Mucosa of gallbladder (tissue), 1 donor: ENCODE results near the gene ZMYM5. TPM values are rescaled to one million over a fixed set of nuclear protein-coding genes. Genes with fewer than 3 reads are reported as not detected.
A peak's percentile ranks its signal among the peaks of the same experiment; 100 is the strongest.
"Not testable (repeated sequence)": the region's sequence is repeated elsewhere in the genome, so short reads cannot be mapped to it uniquely, and the experiment has no call there.

Experiments used
- DNase-seq: peaks from one replicate; pipeline ENCODE4 v3.0.0-alpha.2; 2020; ENCODE audit warnings: low spot score
- total RNA-seq: library from RNA; stranded (reverse); gene quantifications from one replicate; pipeline ENCODE4 v1.2.1, GENCODE V29; 2021
- donor health status: DM: no; HTN: no; CAD: no.

The ZMYM5 gene
- total RNA-seq, 1 donor from 2014 or later, result 11.4 TPM

DNA sequence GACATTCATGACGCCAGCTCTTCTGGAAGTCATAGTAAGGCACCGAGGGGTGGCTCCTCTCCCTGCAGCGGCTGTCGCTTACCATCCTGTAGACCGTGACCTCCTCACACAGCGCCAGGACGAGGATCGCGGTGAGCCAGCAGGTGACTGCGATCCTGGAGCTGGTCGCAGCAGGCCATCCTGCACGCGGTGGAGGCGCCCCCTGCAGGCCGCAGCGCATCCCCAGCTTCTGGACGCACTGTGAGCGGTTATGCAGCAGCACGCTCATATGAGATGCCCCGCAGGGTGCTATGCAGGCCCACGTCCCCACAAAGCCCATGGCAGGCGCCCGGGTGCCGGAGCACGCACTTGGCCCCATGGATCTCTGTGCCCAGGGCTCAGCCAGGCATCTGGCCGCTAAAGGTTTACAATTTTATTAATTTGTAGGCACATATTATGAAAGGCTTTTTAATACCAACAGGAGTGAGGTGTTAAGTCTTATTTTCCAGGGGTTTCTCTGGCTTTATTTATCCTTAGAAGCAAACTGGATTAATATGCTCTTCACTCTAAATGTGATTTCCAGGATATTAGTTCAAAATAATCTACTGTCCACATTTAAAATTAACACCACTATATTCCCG lies 45.1 kb downstream of the ZMYM5 start:
- no peak for DNase-seq

DNA sequence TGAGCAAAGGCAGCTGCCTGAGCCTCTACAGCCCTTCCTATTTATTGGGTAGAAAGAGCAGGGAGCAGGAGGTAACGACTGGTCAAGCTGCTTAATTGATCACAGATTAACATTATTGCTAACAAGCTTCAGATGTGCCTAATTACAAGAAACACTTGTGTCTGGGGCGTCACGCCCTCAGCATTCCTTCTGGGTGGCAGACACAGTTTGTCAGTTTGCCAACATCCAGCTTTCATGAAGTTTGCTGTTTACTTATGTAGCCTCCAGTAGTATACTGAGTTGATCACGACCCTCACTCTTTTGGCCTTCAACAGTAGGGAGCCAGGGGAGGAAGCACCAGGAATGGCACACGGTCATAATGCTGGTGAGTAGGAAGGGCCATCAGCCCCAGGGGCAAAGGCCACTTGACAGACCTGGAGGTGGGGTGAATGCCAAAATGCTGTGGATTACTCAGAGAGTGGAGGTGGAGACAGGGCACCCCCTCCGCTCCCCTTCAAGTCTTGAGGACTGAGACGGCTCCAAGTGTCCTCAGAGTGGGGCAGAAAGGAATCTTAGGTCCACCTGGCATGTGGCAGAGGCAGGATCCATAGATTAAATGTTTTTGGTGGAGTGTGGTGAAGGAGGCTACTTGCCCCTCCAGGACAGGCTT lies 45.8 kb downstream of the ZMYM5 start:
- no peak for DNase-seq

DNA sequence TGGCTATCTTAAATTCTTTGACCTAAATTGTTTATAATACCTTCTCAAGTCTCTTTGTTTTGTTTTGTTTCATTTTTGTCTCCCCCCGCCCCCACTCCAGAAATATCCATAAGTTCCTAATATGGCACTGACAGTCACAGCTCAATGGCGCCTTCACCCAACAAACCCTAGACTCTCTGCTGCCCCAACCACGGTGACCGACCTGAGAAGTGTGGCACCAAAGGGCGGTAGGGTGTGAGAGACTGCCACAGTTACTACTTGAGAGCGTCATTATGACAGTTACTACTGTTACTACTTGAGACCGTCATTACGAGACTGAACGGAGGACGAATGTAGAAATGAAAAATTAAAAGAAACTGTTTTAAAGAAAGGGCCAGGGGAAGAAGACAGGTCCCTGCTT lies 46.3 kb downstream of the ZMYM5 start:
- DNase-seq, result no peak

DNA sequence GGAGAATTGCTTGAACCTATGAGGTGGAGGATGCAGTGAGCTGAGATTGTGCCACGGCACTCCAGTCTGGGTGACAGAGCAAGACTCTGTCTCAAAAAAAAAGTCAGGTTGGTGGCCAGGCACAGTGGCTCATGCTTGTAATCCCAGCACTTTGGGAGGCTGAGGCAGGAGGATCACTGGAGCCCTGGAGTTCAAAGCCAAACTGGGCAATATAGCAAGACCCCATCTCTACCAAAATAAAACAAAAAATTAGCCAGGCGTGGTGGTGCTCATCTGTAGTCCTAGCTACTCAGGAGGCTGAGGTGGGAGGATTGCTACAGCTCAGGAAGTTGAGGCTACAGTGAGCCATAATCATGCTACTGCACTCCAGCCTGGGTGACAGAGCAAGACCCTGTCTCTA lies 47.6 kb downstream of the ZMYM5 start:
- not testable (repeated sequence) for DNase-seq

GRCh38 chr13:19810996-19811881 lies 52.2 kb downstream of the ZMYM5 start:
- DNase-seq, result no peak

DNA sequence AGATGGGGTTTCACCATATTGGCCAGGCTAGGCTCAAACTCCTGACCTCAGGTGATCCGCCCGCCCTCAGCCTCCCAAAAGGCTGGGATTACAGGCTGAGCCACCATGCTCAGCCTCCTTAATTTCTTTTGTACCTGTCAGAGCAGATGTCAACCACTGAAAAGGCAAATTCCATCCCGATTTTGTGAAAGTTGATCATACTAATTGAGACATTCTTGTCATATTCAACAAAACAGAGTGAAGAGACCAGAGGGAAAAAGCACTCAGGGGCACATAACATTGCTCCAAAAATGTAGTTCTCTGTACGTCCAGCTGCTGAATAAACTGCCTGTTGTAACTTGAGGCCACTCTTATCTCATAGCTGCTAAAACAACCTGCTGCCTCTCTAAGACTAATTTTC lies 53.3 kb downstream of the ZMYM5 start:
- no peak for DNase-seq

DNA sequence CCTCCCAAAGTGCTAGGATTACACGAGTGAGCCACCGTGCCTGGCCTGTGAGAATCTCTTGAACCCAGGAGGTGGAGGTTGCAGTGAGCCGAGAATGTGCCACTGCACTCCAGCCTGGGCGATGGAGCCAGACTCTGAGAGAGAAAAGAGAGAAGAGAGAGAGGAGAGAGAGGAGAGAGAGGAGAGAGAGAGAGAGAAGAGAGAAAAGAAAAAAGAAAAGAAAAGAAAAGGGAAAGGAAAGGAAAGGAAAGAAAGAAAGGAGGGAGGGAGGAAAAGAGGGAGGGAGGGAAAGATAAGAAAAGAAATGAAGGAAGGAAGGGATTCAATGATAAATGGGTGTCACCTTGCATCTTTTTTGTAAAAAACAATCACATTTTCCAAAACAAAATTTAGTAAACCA lies 57.7 kb downstream of the ZMYM5 start:
- DNase-seq, result no peak

DNA sequence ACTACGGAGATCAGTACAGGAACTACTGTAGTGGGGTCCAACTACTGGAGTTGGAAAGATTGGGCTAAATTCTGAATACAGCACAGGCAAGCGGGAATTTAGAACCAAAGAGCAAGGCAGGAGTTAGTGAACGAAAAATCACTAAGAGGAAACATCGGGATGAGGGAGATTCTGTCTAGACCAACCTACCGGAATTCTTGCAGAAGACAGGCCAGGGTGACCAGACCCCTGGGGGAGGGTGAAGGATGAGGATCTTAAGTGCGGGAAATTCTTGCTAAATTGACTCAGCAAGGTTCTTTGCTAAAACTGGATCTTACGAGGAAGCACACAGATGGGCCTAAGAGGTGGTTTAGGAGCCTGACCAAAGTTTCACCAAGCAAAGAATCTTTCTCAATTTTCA lies 67.5 kb downstream of the ZMYM5 start:
- no peak for DNase-seq

- no peak for DNase-seq
Observed at GRCh38 chr13:19794631-19795030, 68.8 kb downstream of the ZMYM5 start.

- no peak for DNase-seq
Observed at GRCh38 chr13:19791953-19792537, 71.4 kb downstream of the ZMYM5 start.

GRCh38 chr13:19782727-19783682 lies 80.4 kb downstream of the ZMYM5 start, which contains the start of gene PSPC1:
PSPC1 (minus strand) TSS chr13:19782945; CDS start chr13:19782757, 188 bp downstream.
- peak; percentile 95 for DNase-seq

DNA sequence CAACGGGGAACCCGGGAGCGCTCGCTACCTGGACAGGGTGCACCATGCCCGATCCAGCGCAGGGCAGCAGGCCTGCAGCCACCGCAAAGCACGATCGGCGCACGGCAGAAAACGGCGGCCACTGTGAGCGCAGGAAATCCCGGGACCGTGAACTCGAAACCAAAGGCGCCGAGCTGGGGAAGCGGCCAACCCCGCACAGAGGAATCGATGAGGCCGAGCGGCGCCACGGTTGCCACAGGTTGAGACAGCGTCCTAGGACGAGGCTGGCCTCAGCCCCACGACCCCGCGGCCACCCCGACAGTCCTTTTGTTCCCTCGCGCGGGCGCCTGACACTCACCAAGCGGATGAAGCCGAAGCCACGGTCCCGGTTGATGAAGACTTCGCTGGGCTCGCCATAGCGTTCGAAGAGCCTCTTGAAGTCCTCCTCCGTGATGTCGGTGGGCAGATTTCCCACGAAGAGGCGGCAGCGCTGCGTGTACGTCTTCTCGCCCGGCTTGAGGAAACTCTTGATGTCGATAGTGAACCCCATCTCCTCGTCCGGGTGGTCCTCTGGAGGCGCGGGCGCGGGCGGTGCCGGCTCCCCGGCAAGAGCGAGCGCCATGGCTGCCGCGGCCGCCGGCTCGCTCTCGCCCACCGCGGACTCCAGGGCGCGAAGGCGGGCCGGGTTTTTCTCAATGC lies 81.3 kb downstream of the ZMYM5 start:
- DNase-seq, result peak; percentile 45

GRCh38 chr13:19781526-19781925 lies 81.9 kb downstream of the ZMYM5 start:
- DNase-seq, result no peak

GRCh38 chr13:19780753-19781418 lies 82.6 kb downstream of the ZMYM5 start:
- not testable (repeated sequence) for DNase-seq

Other genes starting within 250 kb of the ZMYM5 start
- 41.7 TPM for gene MPHOSPH8, start 230.0 kb downstream of the ZMYM5 start, total RNA-seq
- 40.0 TPM for gene PSPC1, start 80.7 kb downstream of the ZMYM5 start, total RNA-seq
- gene ZMYM2, start 95.1 kb upstream of the ZMYM5 start, total RNA-seq, result 75.1 TPM